ENCODE measurements around the gene WDR13. TPM values are rescaled to one million over a fixed set of nuclear protein-coding genes. Genes with fewer than 3 reads are reported as not detected.

The WDR13 gene
- total RNA-seq, 1 donor from 2014 or later: 117 TPM

DNA sequence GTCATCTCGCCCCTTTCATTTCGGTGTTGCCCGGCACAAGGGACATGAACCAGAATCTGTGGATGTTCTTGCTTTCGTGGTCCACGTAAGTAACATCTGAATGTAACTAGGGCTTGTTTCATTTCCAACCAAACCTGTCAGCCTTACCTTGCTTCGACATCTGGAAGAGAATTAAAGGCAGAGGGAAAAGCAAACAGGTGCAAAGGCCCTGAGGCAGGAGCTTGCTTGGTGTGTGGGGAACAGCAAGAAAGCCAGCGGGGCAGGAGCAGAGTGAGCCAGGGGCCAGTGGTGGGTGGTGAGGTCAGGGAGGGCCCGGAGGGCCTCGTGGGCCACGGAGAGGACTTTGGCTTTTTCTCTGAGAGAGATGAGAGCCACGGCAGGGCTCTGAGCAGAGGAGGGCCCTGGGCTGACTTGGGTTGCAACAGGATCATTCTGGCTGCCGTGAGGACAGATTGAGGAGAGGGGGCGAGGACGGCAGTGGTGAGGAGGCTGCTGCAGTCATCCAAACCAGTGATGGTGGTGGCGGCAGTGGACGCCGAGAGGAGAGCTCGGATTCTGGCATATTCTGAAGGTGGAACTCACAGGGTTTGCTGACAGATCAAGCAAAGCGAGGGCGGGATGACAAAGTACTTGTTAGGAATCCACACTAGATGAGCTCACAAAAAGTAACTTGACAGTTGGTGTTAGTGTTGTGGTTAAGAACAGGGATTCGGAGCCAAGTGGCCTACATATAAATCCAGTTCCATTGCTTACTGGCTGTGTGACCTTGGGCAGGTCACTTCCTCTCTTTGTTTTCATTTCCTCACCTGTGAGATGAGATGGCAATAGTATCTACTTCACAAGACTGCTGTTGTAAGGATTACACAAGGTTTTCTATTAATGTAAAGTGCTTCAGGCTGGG lies 6.8 kb upstream of the WDR13 start:
- TF ChIP-seq, protein P1, sequence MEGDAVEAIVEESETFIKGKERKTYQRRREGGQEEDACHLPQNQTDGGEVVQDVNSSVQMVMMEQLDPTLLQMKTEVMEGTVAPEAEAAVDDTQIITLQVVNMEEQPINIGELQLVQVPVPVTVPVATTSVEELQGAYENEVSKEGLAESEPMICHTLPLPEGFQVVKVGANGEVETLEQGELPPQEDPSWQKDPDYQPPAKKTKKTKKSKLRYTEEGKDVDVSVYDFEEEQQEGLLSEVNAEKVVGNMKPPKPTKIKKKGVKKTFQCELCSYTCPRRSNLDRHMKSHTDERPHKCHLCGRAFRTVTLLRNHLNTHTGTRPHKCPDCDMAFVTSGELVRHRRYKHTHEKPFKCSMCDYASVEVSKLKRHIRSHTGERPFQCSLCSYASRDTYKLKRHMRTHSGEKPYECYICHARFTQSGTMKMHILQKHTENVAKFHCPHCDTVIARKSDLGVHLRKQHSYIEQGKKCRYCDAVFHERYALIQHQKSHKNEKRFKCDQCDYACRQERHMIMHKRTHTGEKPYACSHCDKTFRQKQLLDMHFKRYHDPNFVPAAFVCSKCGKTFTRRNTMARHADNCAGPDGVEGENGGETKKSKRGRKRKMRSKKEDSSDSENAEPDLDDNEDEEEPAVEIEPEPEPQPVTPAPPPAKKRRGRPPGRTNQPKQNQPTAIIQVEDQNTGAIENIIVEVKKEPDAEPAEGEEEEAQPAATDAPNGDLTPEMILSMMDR (IDR thresholded peaks at IDR 0.05; ENCODE audit: insufficient read depth, low read length, poor library complexity, severe bottlenecking): no peak
- DNase-seq (ENCODE audit: low read depth): no peak
- Histone ChIP-seq H3K36me3 (ENCODE audit: control insufficient read depth, insufficient read depth, low read length) (no peaks in the 10 kb centered on the region), H3K27me3 (ENCODE audit: control insufficient read depth, insufficient read depth, low read length) (no peaks in the 10 kb centered on the region), H3K4me3 (ENCODE audit: low read depth, low read length) (no peak overlapping the region)

DNA sequence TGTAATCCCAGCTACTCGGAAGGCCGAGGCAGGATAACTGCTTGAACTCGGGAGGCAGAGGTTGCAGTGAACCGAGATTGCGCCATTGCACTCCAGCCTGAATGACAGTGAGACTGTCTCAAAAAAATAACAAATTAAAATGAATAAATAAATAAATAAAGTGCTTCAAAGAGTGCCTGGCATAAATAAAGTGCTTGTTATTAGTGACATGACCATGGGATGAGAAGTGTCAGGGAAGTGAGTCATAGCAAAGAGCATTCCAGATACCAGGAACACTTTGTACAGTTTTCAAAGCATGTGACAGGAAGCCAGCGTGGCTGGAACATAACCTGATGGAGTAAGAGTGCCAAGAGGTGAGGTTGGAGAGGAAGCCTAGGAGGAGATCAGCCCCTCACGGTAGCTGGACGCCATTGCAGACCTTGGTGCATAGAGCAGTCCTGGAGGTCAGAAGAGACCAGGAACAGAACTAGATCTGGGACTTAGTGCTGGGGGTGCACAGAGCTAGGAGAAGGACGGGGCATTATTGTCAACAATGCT lies 6.0 kb upstream of the WDR13 start:
- Histone ChIP-seq H3K36me3 (ENCODE audit: control insufficient read depth, insufficient read depth, low read length) (no peaks in the 10 kb centered on the region), H3K27me3 (ENCODE audit: control insufficient read depth, insufficient read depth, low read length) (no peaks in the 10 kb centered on the region), H3K4me3 (ENCODE audit: low read depth, low read length) (no peak overlapping the region)
- DNase-seq (ENCODE audit: low read depth): peak; percentile 37
- TF ChIP-seq, protein P1 (IDR thresholded peaks at IDR 0.05; ENCODE audit: insufficient read depth, low read length, poor library complexity, severe bottlenecking): no peak

DNA sequence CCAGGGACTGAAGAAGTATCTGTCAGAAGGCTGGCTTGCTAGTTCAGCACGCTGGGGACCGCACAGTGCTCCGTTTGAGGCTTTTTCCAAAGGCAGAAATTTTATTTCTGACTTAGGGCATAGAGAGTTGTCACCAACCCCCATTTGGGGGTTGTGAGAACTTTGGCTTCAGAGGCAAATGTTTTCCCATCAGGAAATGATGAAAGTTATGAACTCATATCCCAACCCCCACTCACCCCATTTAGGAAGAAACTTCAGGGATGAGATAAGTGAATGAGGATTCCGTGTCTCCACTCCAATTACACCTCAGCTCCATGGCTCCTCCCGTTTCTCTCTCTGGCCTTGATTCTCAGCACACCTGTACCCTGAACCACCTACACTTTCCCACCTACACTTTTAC lies 4.3 kb upstream of the WDR13 start:
- Histone ChIP-seq H3K4me3 (ENCODE audit: low read depth, low read length) (no peak overlapping the region), H3K27me3 (ENCODE audit: control insufficient read depth, insufficient read depth, low read length) (no peaks in the 10 kb centered on the region), H3K36me3 (ENCODE audit: control insufficient read depth, insufficient read depth, low read length) (no peaks in the 10 kb centered on the region)
- no peak for DNase-seq (ENCODE audit: low read depth)
- TF ChIP-seq, protein P1 (IDR thresholded peaks at IDR 0.05; ENCODE audit: insufficient read depth, low read length, poor library complexity, severe bottlenecking): no peak

DNA sequence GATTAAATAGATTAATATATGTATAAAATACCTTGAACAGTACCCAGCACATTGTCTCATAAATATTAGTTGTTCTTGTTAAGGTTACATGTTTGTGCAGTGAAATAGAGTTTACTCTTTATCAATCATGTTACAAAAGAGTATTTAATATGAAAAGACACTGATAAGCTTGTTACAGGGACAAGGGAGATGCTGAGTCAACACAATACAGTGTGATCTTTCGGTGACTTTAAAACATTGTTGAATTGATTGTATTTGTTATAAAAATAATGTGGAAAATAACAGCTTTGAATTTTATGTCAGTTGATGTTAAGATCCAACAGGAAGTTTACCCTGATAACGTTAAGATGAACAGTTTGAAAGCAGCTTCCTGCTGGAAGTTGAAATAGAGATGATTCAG lies 1.4 kb upstream of the WDR13 start:
- H3K36me3 ChIP-seq (ENCODE audit: control insufficient read depth, insufficient read depth, low read length): peaks cover 2% of the 10 kb centered on the region
- DNase-seq (ENCODE audit: low read depth): no peak
- H3K27me3 ChIP-seq (ENCODE audit: control insufficient read depth, insufficient read depth, low read length): no peaks in the 10 kb centered on the region
- no peak overlapping the region for H3K4me3 ChIP-seq (ENCODE audit: low read depth, low read length)
- TF ChIP-seq, protein P1 (IDR thresholded peaks at IDR 0.05; ENCODE audit: insufficient read depth, low read length, poor library complexity, severe bottlenecking): no peak

DNA sequence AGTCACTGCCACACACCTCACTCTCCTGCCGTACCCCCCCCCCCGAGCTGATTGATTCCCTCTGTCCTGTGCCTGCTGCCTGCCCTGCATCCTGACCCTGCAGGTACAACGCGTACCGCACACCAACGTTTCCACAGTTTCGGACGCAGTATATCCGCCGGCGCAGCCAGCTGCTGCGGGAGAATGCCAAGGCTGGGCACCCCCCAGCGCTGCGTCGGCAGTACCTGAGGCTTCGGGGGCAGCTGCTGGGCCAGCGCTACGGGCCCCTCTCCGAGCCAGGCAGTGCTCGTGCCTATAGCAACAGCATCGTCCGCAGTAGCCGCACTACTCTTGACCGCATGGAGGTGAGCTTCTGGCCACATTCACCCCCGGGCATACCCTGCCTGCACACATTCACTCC lies 1.3 kb downstream of the WDR13 start:
- peaks cover 2% of the 10 kb centered on the region for H3K36me3 ChIP-seq (ENCODE audit: control insufficient read depth, insufficient read depth, low read length)
- no peaks in the 10 kb centered on the region for H3K27me3 ChIP-seq (ENCODE audit: control insufficient read depth, insufficient read depth, low read length)
- H3K4me3 ChIP-seq (ENCODE audit: low read depth, low read length): no peak overlapping the region
- TF ChIP-seq, protein P1 (IDR thresholded peaks at IDR 0.05; ENCODE audit: insufficient read depth, low read length, poor library complexity, severe bottlenecking): no peak
- DNase-seq (ENCODE audit: low read depth): no peak

All from kidney epithelial cell (primary cell).